Activated B cell treated with CpG ODN at 0.5 μM for 24 hours (primary cell): ENCODE data around the gene ING1. TPM values are rescaled to one million over a fixed set of nuclear protein-coding genes. Genes with fewer than 3 reads are reported as not detected.
"Not testable (repeated sequence)": the region's sequence is repeated elsewhere in the genome, so short reads cannot be mapped to it uniquely, and the experiment has no call there.

Experiments used
- ATAC-seq: fragments of 200-7000 bp; cut with Tn5 transposase; one replicate; pipeline ENCODE4 v1.10.0; 2021; ENCODE audit warnings: low read depth, mild to moderate bottlenecking, moderate library complexity
- CTCF ChIA-PET: fragments of 350-600 bp; sonication (Branson Sonifier 250); formaldehyde crosslinking; loops from one replicate; lab custom pipeline; 2021; ENCODE audit warnings: antibody characterized with exemption; lab: Charles Lee
- POLR2A ChIA-PET: fragments of 350-600 bp; sonication (Branson Sonifier 250); formaldehyde crosslinking; loops from one replicate; lab custom pipeline; 2021; ENCODE audit warnings: antibody characterized with exemption; lab: Charles Lee
- DNase-seq: peaks from one replicate; pipeline ENCODE4 v3.0.0; 2022
- H3K27ac Mint-ChIP-seq: one replicate; pipeline ENCODE4 v1.8.0; 2020; ENCODE audit warnings: mixed read lengths
- H3K27me3 Mint-ChIP-seq: one replicate; pipeline ENCODE4 v1.8.0; 2021; ENCODE audit warnings: mixed read lengths
- H3K36me3 Mint-ChIP-seq: one replicate; pipeline ENCODE4 v1.8.0; 2021; ENCODE audit warnings: low read depth, mixed read lengths
- H3K4me1 Mint-ChIP-seq: one replicate; pipeline ENCODE4 v1.8.0; 2021; ENCODE audit warnings: mixed read lengths
- H3K4me3 Mint-ChIP-seq: one replicate; pipeline ENCODE4 v1.8.0; 2020; ENCODE audit warnings: mild to moderate bottlenecking, mixed read lengths
- H3K9me3 Mint-ChIP-seq: one replicate; pipeline ENCODE4 v1.8.0; 2020; ENCODE audit warnings: mixed read lengths
- intact Hi-C: fragments of 100-400 bp; cut with micrococcal nuclease; formaldehyde crosslinking; loops from one replicate; pipeline ENCODE4 v1.15.1; 2024
- total RNA-seq: library from RNA; stranded (reverse); gene quantifications from 2 replicates; pipeline ENCODE4 v1.2.3, GENCODE V29; 2022
- TF ChIP-seq, protein P1 (sequence below): fragments of 200-600 bp; IDR thresholded peaks from one replicate; pipeline ENCODE4 v1.8.0; 2022; ENCODE audit warnings: antibody characterized with exemption, mild to moderate bottlenecking

ING1 gene
- total RNA-seq, 1 donor from 2014 or later = 14.3 TPM

DNA sequence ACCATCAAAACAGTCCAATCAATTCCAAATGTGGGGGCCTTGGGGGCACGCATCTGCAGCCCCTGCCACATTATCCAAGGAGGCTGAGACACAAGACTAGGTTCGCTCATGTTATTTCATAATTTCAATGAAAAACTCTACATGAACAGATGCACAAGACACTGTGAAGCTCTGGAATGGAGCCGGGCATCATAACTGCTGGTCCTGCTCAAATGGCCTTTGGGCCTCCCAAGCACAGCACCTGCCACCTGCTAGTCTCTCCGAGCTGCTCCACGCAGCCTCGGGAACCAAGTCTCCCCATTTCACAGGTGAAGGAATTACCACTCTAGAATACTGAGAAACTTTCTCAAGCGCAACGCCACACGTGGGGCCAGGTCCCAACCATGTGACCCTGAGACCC lies 24.5 kb upstream of the ING1 start:
- intact Hi-C loops = no loop called here
- H3K9me3 Mint-ChIP-seq = no peaks in the 10 kb centered on the region
- H3K4me3 Mint-ChIP-seq = no peak overlapping the region
- no peak overlapping the region for H3K27ac Mint-ChIP-seq
- no peaks in the 10 kb centered on the region for H3K27me3 Mint-ChIP-seq
- no peak for ATAC-seq
- ChIA-PET POLR2A (no interaction called here), CTCF (no interaction called here)
- H3K4me1 Mint-ChIP-seq = no peaks in the 10 kb centered on the region
- TF ChIP-seq, protein P1, sequence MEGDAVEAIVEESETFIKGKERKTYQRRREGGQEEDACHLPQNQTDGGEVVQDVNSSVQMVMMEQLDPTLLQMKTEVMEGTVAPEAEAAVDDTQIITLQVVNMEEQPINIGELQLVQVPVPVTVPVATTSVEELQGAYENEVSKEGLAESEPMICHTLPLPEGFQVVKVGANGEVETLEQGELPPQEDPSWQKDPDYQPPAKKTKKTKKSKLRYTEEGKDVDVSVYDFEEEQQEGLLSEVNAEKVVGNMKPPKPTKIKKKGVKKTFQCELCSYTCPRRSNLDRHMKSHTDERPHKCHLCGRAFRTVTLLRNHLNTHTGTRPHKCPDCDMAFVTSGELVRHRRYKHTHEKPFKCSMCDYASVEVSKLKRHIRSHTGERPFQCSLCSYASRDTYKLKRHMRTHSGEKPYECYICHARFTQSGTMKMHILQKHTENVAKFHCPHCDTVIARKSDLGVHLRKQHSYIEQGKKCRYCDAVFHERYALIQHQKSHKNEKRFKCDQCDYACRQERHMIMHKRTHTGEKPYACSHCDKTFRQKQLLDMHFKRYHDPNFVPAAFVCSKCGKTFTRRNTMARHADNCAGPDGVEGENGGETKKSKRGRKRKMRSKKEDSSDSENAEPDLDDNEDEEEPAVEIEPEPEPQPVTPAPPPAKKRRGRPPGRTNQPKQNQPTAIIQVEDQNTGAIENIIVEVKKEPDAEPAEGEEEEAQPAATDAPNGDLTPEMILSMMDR = no peak
- DNase-seq = no peak
- peaks cover 65% of the 10 kb centered on the region for H3K36me3 Mint-ChIP-seq

DNA sequence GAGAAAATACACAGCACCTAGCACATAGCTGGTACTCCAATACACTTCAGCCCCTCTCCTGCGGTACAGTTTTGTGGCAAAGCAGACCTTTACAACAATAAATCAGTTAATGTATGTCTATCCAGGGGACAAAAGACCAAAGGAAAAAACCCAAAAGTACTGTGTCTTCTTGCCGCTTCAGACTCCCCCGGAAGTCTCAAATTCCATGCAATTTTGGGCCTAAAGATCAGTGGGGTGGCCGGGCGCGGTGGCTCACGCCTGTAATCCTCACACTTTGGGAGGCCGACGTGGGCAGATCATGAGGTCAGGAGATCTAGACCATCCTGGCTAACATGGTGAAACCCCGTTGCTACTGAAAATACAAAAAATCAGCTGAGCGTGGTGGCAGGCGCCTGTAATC lies 23.8 kb upstream of the ING1 start:
- no peaks in the 10 kb centered on the region for H3K4me1 Mint-ChIP-seq
- no peaks in the 10 kb centered on the region for H3K9me3 Mint-ChIP-seq

DNA sequence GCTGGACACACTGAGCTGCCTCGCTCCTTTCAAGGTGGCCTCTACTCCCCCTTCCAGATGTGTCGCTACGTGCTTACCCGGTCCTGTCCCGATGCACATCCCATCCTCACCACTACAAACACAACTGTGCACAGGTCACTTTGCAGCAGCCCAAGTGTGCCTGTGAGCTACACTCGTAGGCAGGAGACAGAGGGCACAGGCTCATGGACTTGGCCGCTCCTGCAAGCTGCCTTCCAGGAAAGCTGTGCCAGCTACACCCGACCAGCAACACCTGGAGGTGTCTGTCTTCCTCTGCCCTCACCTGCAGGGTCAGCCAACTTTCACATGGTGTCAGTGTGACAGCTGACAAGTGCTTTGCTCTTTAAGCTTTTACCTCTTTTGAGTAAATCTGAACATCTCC lies 23.0 kb upstream of the ING1 start:
- ChIA-PET CTCF (no interaction called here), POLR2A (interaction anchor here (0.6 to 1.2 kb wide), 2 partner anchors 14 to 24 kb away, joined by 3 to 4 read pairs; no protein-coding TSS in a partner anchor)
- Mint-ChIP-seq H3K27ac (no peak overlapping the region), H3K4me3 (no peak overlapping the region), H3K27me3 (no peaks in the 10 kb centered on the region), H3K9me3 (no peaks in the 10 kb centered on the region), H3K4me1 (no peaks in the 10 kb centered on the region), H3K36me3 (peaks cover 61% of the 10 kb centered on the region)
- TF ChIP-seq, protein P1 = no peak
- DNase-seq = no peak
- intact Hi-C loops = no loop called here
- no peak for ATAC-seq

More for the DNA sequence above, 23.8 kb upstream of the ING1 start:
- ATAC-seq (no peak), DNase-seq (no peak)
- intact Hi-C loops = no loop called here
- POLR2A ChIA-PET = interaction anchor here (0.6 to 1.2 kb wide), 2 partner anchors 13 to 25 kb away, joined by 3 to 4 read pairs; no protein-coding TSS in a partner anchor
- Mint-ChIP-seq H3K36me3 (peaks cover 65% of the 10 kb centered on the region), H3K27ac (no peak overlapping the region), H3K27me3 (no peaks in the 10 kb centered on the region), H3K4me3 (no peak overlapping the region)
- TF ChIP-seq, protein P1 = no peak
- CTCF ChIA-PET = no interaction called here

DNA sequence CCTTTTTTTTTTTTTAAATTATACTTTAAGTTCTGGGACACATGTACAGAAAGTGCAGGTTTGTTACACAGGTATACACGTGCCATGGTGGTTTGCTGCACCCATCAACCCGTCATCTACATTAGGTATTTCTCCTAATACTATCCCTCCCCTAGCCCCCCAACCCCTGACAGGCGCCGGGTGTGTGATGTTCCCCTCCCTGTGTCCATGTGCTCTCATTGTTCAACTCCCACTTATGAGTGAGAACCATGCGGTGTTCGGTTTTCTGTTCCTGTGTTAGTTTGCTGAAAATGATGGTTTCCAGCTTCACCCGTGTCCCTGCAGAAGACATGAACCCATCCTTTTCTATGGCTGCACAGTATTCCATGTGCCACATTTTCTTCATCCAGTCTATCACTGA lies 17.7 kb upstream of the ING1 start:
- intact Hi-C loops, POLR2A ChIA-PET, H3K9me3 Mint-ChIP-seq, CTCF ChIA-PET, H3K4me3 Mint-ChIP-seq, H3K27me3 Mint-ChIP-seq, DNase-seq, ATAC-seq: not testable (repeated sequence)
- peaks cover 23% of the 10 kb centered on the region for H3K4me1 Mint-ChIP-seq
- H3K27ac Mint-ChIP-seq = peak overlapping the region; percentile 14
- peaks cover 68% of the 10 kb centered on the region for H3K36me3 Mint-ChIP-seq

DNA sequence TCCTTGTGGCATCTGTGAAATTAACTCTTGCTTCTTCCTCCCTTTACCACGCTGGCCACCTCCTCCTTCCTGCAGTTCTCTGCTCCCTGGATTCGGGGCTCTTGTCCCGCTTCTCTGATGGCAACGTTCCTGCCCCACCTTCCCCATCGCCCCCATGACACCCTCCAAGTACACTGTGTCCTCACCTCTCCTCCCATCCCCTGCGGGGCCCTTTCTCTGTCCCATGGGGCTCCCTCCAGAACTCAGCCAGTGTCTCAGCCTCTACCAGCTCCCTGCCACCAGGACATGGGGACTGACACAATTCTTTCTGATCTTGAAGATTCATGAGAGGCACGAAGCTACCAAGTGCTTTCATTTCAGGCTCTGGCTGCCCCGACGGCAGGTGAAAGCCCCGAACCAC lies 16.7 kb upstream of the ING1 start:
- H3K27ac Mint-ChIP-seq = no peak overlapping the region
- intact Hi-C loops = no loop called here
- H3K4me1 Mint-ChIP-seq = peaks cover 27% of the 10 kb centered on the region

More for the DNA sequence above, 16.7 kb upstream of the ING1 start:
- Mint-ChIP-seq H3K36me3 (peaks cover 71% of the 10 kb centered on the region), H3K9me3 (no peaks in the 10 kb centered on the region), H3K27me3 (no peaks in the 10 kb centered on the region), H3K4me3 (no peak overlapping the region)
- DNase-seq (no peak), ATAC-seq (no peak)
- POLR2A ChIA-PET = no interaction called here
- CTCF ChIA-PET = no interaction called here
- TF ChIP-seq, protein P1 = no peak
